HepG2 (cell line): ENCODE results near the gene DMKN. TPM values are rescaled to one million over a fixed set of nuclear protein-coding genes. Genes with fewer than 3 reads are reported as not detected.

ENCODE experiments used
- ATAC-seq: fragments of 200-7000 bp; cut with Tn5 transposase; 3 replicates; pipeline ENCODE4 v1.9.1; 2020; ENCODE audit warnings: mild to moderate bottlenecking, moderate library complexity
- BruUV-seq: library from RNA; stranded (reverse); fragments of 400-500 nt; replicated peaks from 2 replicates; lab custom pipeline; 2021; lab: Mats Ljungman, UMichigan
- CTCF ChIA-PET: fragments of 300-600 bp; formaldehyde crosslinking; extraction: SDS; loops from one replicate; lab custom pipeline; 2021; ENCODE audit warnings: low total read pairs, inconsistent platforms, low intra/inter-chr PET ratio; lab: Yijun Ruan, JAX
- POLR2A ChIA-PET: fragments of 350-600 bp; sonication (Branson Sonifier 250); formaldehyde crosslinking; loops from one replicate; lab custom pipeline; 2020; ENCODE audit warnings: antibody characterized with exemption, inconsistent platforms; lab: Yijun Ruan, JAX
- DNase-seq: peaks from one replicate; pipeline ENCODE4 v3.0.0-alpha.2; 2015; ENCODE audit warnings: low spot score
- FAIRE-seq: peaks from 3 replicates; lab custom pipeline; 2011; peaks lifted over from hg19 to GRCh38; lab: Jason Lieb, UNC
- H2AFZ ChIP-seq: one replicate; pipeline ENCODE4 v1.6.1; 2011; ENCODE audit warnings: low read length, inconsistent platforms
- H3K27ac ChIP-seq: fragments of 300-600 bp; 3 replicates; pipeline ENCODE4 v1.8.0; 2011; ENCODE audit warnings: mixed run types, mild to moderate bottlenecking, mixed read lengths, low read length, inconsistent platforms; ENCODE audit not compliant: insufficient read depth; ENCODE audit errors: extremely low read length
- H3K27me3 ChIP-seq, 2 experiments: fragments of 200-600 bp in 1 of 2; 2 replicates in 1 of 2; 3 replicates in 1 of 2; pipeline versions ENCODE4 v1.6.0 to v1.8.0; 2011; ENCODE audit warnings: low read length in 2 of 2, mild to moderate bottlenecking in 2 of 2, moderate library complexity in 2 of 2, inconsistent platforms in 1 of 2; ENCODE audit not compliant: insufficient read depth in 2 of 2, control insufficient read depth in 1 of 2
- H3K36me3 ChIP-seq, 2 experiments: fragments of 200-600 bp in 1 of 2; replicated peaks in 1 of 2; 2 replicates in 1 of 2; 3 replicates in 1 of 2; pipeline versions ENCODE4 v1.5.1 to v1.8.0; 2011; ENCODE audit warnings: low read length in 2 of 2, inconsistent platforms in 1 of 2; ENCODE audit not compliant: insufficient read depth in 2 of 2, control insufficient read depth in 1 of 2
- H3K4me1 ChIP-seq: 2 replicates; pipeline ENCODE4 v1.5.1; 2012; ENCODE audit warnings: low read length, inconsistent platforms; ENCODE audit not compliant: insufficient read depth
- H3K4me2 ChIP-seq: 2 replicates; pipeline ENCODE4 v1.6.0; 2011; ENCODE audit warnings: low read depth, low read length, inconsistent platforms
- H3K4me3 ChIP-seq, 3 experiments: fragments of 200-600 bp in 1 of 3; sonication (generic), shearing (Covaris generic) in 1 of 3; replicated peaks in 1 of 3; 2 replicates each; pipeline ENCODE4 v1.5.1; 2011 to 2016; ENCODE audit warnings: low read length in 3 of 3, inconsistent platforms in 2 of 3, low read depth in 2 of 3, mild to moderate bottlenecking in 2 of 3, control low read depth in 1 of 3, mixed read lengths in 1 of 3; ENCODE audit not compliant: insufficient read depth in 1 of 3
- H3K79me2 ChIP-seq: one replicate; pipeline ENCODE4 v1.6.1; 2011; ENCODE audit warnings: low read length, inconsistent platforms; ENCODE audit not compliant: insufficient read depth
- H3K9ac ChIP-seq: 2 replicates; pipeline ENCODE4 v1.6.0; 2011; ENCODE audit warnings: mild to moderate bottlenecking, low read depth, low read length, inconsistent platforms; ENCODE audit not compliant: insufficient read depth
- H3K9me3 ChIP-seq: 2 replicates; pipeline ENCODE4 v1.5.1; 2012; ENCODE audit warnings: mild to moderate bottlenecking, low read length
- H4K20me1 ChIP-seq: 2 replicates; pipeline ENCODE4 v1.6.0; 2011; ENCODE audit warnings: inconsistent platforms, mild to moderate bottlenecking, low read length, moderate library complexity; ENCODE audit not compliant: insufficient read depth
- CBFB ChIP-seq: sonication (generic); formaldehyde crosslinking; IDR thresholded peaks from 2 replicates; pipeline ENCODE4 v1.4.0; 2020; ENCODE audit warnings: missing genetic modification reagents
- JUN ChIP-seq: sonication (generic); formaldehyde crosslinking; IDR thresholded peaks from 2 replicates; pipeline ENCODE4 v1.4.0; 2020; ENCODE audit warnings: mild to moderate bottlenecking, missing genetic modification reagents
- NFE2L1 ChIP-seq: sonication (generic); formaldehyde crosslinking; IDR thresholded peaks from 2 replicates; pipeline ENCODE4 v1.4.0; 2020; ENCODE audit warnings: missing genetic modification reagents, mild to moderate bottlenecking, borderline replicate concordance
- NR2F2 ChIP-seq: IDR thresholded peaks from 2 replicates; pipeline ENCODE4 v1.6.1; 2012; ENCODE audit warnings: low read depth, inconsistent platforms, borderline replicate concordance
- PRDM15 ChIP-seq: sonication (generic); formaldehyde crosslinking; IDR thresholded peaks from 2 replicates; pipeline ENCODE4 v1.4.0; 2020; ENCODE audit warnings: missing genetic modification reagents
- RFX3 ChIP-seq: IDR thresholded peaks from 2 replicates; pipeline ENCODE4 v1.6.1; 2016; ENCODE audit warnings: missing biosample characterization, missing genetic modification reagents
- SOX6 ChIP-seq, 2 experiments: fragments of 450-650 bp in 1 of 2; sonication (generic) in 1 of 2; formaldehyde crosslinking in 1 of 2; IDR thresholded peaks; 2 replicates each; pipeline versions ENCODE4 v1.4.0 to v1.6.1; 2017 to 2020; ENCODE audit warnings: antibody characterized with exemption in 1 of 2, mild to moderate bottlenecking in 1 of 2, missing genetic modification reagents in 1 of 2
- ZFAT ChIP-seq: sonication (generic); formaldehyde crosslinking; conservative IDR thresholded peaks from 2 replicates; pipeline ENCODE4 v1.8.1; 2023; ENCODE audit warnings: missing genetic modification reagents, inconsistent platforms
- ZNF33A ChIP-seq: sonication (generic); formaldehyde crosslinking; IDR thresholded peaks from 2 replicates; pipeline ENCODE4 v1.5.1; 2020; ENCODE audit warnings: missing genetic modification reagents, mild to moderate bottlenecking, moderate library complexity, borderline replicate concordance
- ZNF713 ChIP-seq: sonication (generic); formaldehyde crosslinking; IDR thresholded peaks from 2 replicates; pipeline ENCODE4 v1.4.0; 2020; ENCODE audit warnings: mild to moderate bottlenecking, missing genetic modification reagents
- WGBS: methylation state at CpG from one replicate; pipeline ENCODE4 v1.1.6; 2017; ENCODE audit warnings: low lambda C conversion rate; 5-methylcytosine and 5-hydroxymethylcytosine counted together
- in situ Hi-C: cut with HindIII; loops from 2 replicates; pipeline ENCODE4 v1.10.0; 2017; ENCODE audit warnings: low pct_unique_long_range_greater_than_20kb; ENCODE audit not compliant: extremely low pct_ligation_motif_present
- intact Hi-C: fragments of 100-400 bp; cut with micrococcal nuclease; formaldehyde crosslinking; loops from one replicate; pipeline ENCODE4 v1.10.0; 2022; ENCODE audit not compliant: unreplicated experiment
- polyA plus RNA-seq, 8 experiments: library from polyadenylated mRNA; depleted of rRNA in 3 of 8; stranded (reverse) in 7 of 8; unstranded in 1 of 8; fragments of >200 nt; fragmentation: Illumina TruSeq in 4 of 8; extraction: Trizol in 4 of 8; gene quantifications; 2 replicates each; pipeline versions ENCODE4 v1.2.1 to v1.2.3, GENCODE V29; 2011 to 2016; ENCODE audit warnings: low read depth in 4 of 8, missing spikeins in 1 of 8, mixed read lengths in 1 of 8; ENCODE audit not compliant: insufficient read depth in 1 of 8
- total RNA-seq, 5 experiments: library from RNA; depleted of rRNA; stranded (reverse); fragments of >200 nt; fragmentation: Illumina TruSeq; extraction: Trizol; gene quantifications; 2 replicates each; pipeline ENCODE4 v1.2.3, GENCODE V29; 2016; ENCODE audit warnings: low read depth in 1 of 5
- TF ChIP-seq, protein P1 (sequence below): sonication (generic); formaldehyde crosslinking; IDR thresholded peaks from 2 replicates; pipeline ENCODE4 v1.4.0; 2020; ENCODE audit warnings: mild to moderate bottlenecking, missing genetic modification reagents

Gene DMKN
- total and polyA plus RNA-seq, 2 of the 13 experiments (the other 11 are each of a cell fraction or from before 2014, with no cell fraction given) = 50.8 to 57.1 TPM

DNA sequence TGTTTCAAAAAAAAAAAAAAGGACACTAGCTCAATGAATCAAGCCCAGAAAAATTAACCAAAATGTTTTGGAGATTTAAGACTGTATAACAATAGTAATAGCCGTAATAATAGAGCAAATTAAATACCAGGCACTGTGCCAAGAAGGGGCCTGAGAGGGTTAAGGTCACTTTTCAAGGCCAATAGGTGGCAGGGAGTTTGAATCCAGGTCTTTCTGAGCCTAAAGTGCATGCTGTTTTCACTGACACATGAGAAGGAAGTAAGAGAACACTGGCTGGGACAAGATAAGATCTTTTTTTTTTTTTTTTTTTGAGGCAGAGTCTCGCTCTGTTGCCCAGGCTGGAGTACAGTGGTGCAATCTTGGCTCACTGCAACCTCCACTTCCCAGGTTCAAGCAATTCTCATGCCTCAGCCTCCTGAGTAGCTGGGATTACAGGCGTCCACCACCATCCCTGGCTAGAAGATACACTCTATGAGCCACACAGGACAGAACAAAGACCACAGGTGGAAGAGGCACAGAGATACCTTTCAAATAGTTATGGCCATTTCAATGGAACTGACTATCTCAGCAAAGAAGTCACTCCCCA, 57.7 kb downstream of the DMKN start (continued):
- TF ChIP-seq JUN (CRISPR knock-in tag) (no peak), ZNF33A (no peak), PRDM15 (no peak), NR2F2 (peak; percentile 73), SOX6 (IDR thresholded peaks at IDR 0.05) (no peak), SOX6 (CRISPR knock-in tag; IDR thresholded peaks at IDR 0.05) (peak; percentile 58), NFE2L1 (CRISPR knock-in tag) (no peak), CBFB (CRISPR knock-in tag) (no peak)

DNA sequence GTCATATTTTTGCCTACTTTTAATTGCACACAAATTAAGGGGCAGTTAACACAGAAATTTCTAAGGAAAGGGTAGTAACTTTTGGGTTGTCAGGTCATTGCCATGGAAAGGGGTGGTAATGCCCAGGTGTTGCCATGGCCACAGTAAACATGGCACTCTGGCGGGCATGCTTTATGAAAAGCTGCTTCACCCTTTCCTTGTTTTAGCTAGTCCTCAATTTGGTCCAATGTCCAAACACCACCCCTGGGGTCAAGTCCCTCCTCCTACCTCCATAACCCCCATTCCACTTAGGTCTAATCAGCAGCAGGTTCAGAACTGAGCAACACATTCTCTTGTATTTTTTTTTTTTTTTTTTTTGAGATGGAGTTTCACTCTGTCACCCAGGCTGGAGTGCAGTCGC, 58.8 kb downstream of the DMKN start:
- Histone ChIP-seq H3K4me1 (peaks cover 55% of the 10 kb centered on the region), H4K20me1 (no peaks in the 10 kb centered on the region), H3K27ac (no peak overlapping the region), H3K79me2 (no peaks in the 10 kb centered on the region), H3K4me2 (peak overlapping the region; percentile 9; the same call in 1 of the 2 replicates), H3K9me3 (no peaks in the 10 kb centered on the region), H3K27me3 (peaks cover 2 to 12% of the 10 kb centered on the region in 2 experiments; a peak in 4 of 5 replicates), H3K4me3 (no peak overlapping the region), H3K36me3 (no peaks in the 10 kb centered on the region), H3K9ac (no peak overlapping the region), H2AFZ (no peak overlapping the region)
- TF ChIP-seq ZNF713 (CRISPR knock-in tag) = no peak
- peak; percentile 35; the same call in 1 of the 2 replicates for TF ChIP-seq RFX3 (CRISPR knock-in tag)
- TF ChIP-seq, protein P1, sequence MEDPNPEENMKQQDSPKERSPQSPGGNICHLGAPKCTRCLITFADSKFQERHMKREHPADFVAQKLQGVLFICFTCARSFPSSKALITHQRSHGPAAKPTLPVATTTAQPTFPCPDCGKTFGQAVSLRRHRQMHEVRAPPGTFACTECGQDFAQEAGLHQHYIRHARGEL (CRISPR knock-in tag) = no peak
- TF ChIP-seq ZFAT (CRISPR knock-in tag) = no peak
- DNase-seq (no peak), ATAC-seq (no peak), FAIRE-seq (no peak)
- ChIA-PET CTCF (no interaction called here), POLR2A (no interaction called here)
- intact Hi-C loops = loop anchor here (5.0 kb wide), 1 partner anchor 187 kb away; the partner anchor contains the start of gene USF2
- WGBS = 44% methylated on average over 2 of the region's 2 CpGs
- in situ Hi-C loops = no loop called here
- BruUV-seq = no TSS peak
